Neuronal stem cell (in vitro differentiated cells): ENCODE results near the gene NUP160.
"Not testable (repeated sequence)": the region's sequence is repeated elsewhere in the genome, so short reads cannot be mapped to it uniquely, and the experiment has no call there.

ENCODE experiments used
- DNase-seq: peaks from one replicate; pipeline ENCODE4 v3.0.0-alpha.2; 2013; ENCODE audit warnings: low spot score
- H2AFZ ChIP-seq: one replicate; pipeline ENCODE4 v1.6.1; 2013; ENCODE audit warnings: mild to moderate bottlenecking, low read length, inconsistent platforms
- H2AK5ac ChIP-seq: 2 replicates; pipeline ENCODE4 v1.6.1; 2013; ENCODE audit warnings: low read depth, mild to moderate bottlenecking, inconsistent platforms, low read length, moderate library complexity, mixed read lengths
- H2BK120ac ChIP-seq: 2 replicates; pipeline ENCODE4 v1.6.1; 2013; ENCODE audit warnings: low read depth, mild to moderate bottlenecking, inconsistent platforms, low read length, moderate library complexity, mixed read lengths
- H2BK12ac ChIP-seq: one replicate; pipeline ENCODE4 v1.6.1; 2013; ENCODE audit warnings: low read length, inconsistent platforms
- H2BK15ac ChIP-seq: 2 replicates; pipeline ENCODE4 v1.6.1; 2013; ENCODE audit warnings: mild to moderate bottlenecking, low read length, inconsistent platforms, mixed read lengths
- H2BK5ac ChIP-seq: one replicate; pipeline ENCODE4 v1.6.1; 2013; ENCODE audit warnings: inconsistent platforms, mild to moderate bottlenecking, low read length, moderate library complexity
- H3K14ac ChIP-seq: one replicate; pipeline ENCODE4 v1.6.1; 2013; ENCODE audit warnings: low read length, inconsistent platforms
- H3K18ac ChIP-seq: 2 replicates; pipeline ENCODE4 v1.6.1; 2013; ENCODE audit warnings: low read length, inconsistent platforms
- H3K23ac ChIP-seq: 2 replicates; pipeline ENCODE4 v1.6.1; 2013; ENCODE audit warnings: low read depth, mild to moderate bottlenecking, mixed read lengths, low read length, inconsistent platforms; ENCODE audit not compliant: poor library complexity
- H3K27ac ChIP-seq: replicated peaks from 3 replicates; pipeline ENCODE4 v1.5.1; 2013; ENCODE audit warnings: low read length, inconsistent platforms
- H3K27me3 ChIP-seq, 3 experiments: 2 replicates each; pipeline ENCODE4 v1.6.1; 2013; ENCODE audit warnings: low read length in 3 of 3, mild to moderate bottlenecking in 2 of 3, inconsistent platforms in 1 of 3, low read depth in 1 of 3, mixed read lengths in 1 of 3, moderate library complexity in 1 of 3; ENCODE audit not compliant: control insufficient read depth in 3 of 3, insufficient read depth in 3 of 3
- H3K36me3 ChIP-seq, 2 donors: replicated peaks in 1 of 2; 2 replicates each; pipeline ENCODE4 v1.6.1; 2013; ENCODE audit warnings: low read length in 2 of 2; ENCODE audit not compliant: control insufficient read depth in 2 of 2, insufficient read depth in 2 of 2
- H3K4ac ChIP-seq: 2 replicates; pipeline ENCODE4 v1.6.1; 2013; ENCODE audit warnings: inconsistent platforms, mild to moderate bottlenecking, low read length, moderate library complexity
- H3K4me1 ChIP-seq, 2 donors: 1 replicate in 1 of 2; 2 replicates in 1 of 2; pipeline ENCODE4 v1.6.1; 2013; ENCODE audit warnings: low read length in 2 of 2, low read depth in 1 of 2; ENCODE audit not compliant: control insufficient read depth in 2 of 2, insufficient read depth in 1 of 2
- H3K4me2 ChIP-seq: one replicate; pipeline ENCODE4 v1.6.1; 2013; ENCODE audit warnings: mild to moderate bottlenecking, low read length, inconsistent platforms; ENCODE audit not compliant: insufficient read depth, poor library complexity, severe bottlenecking
- H3K4me3 ChIP-seq, 2 donors: 2 replicates each; pipeline ENCODE4 v1.5.1; 2013; ENCODE audit warnings: low read length in 2 of 2, mild to moderate bottlenecking in 2 of 2, inconsistent platforms in 1 of 2, moderate library complexity in 1 of 2
- H3K79me1 ChIP-seq: one replicate; pipeline ENCODE4 v1.6.1; 2013; ENCODE audit warnings: low read depth, mild to moderate bottlenecking, inconsistent platforms, low read length, moderate library complexity
- H3K9ac ChIP-seq: one replicate; pipeline ENCODE4 v1.6.1; 2013; ENCODE audit warnings: mild to moderate bottlenecking, low read depth, low read length, inconsistent platforms; ENCODE audit not compliant: poor library complexity
- H3K9me3 ChIP-seq, 2 donors: replicated peaks in 1 of 2; 2 replicates each; pipeline versions ENCODE3 to v1.6.1; 2013; ENCODE audit warnings: low read length in 2 of 2, mild to moderate bottlenecking in 2 of 2, inconsistent platforms in 1 of 2, low read depth in 1 of 2, mixed read lengths in 1 of 2, moderate library complexity in 1 of 2; ENCODE audit not compliant: control insufficient read depth in 2 of 2, insufficient read depth in 1 of 2
- H4K8ac ChIP-seq: one replicate; pipeline ENCODE4 v1.6.1; 2013; ENCODE audit warnings: low read depth, mild to moderate bottlenecking, inconsistent platforms, low read length, moderate library complexity
- H4K91ac ChIP-seq: one replicate; pipeline ENCODE4 v1.6.1; 2013; ENCODE audit warnings: low read length, low read depth, mild to moderate bottlenecking, inconsistent platforms; ENCODE audit not compliant: poor library complexity
- WGBS, 2 donors: extraction: QIAGEN DNeasy Blood & Tissue Kit; methylation state at CpG; one replicate each; pipeline ENCODE4 v1.1.7; 2013; ENCODE audit warnings: missing lambda C conversion rate in 2 of 2, mixed read lengths in 1 of 2; ENCODE audit not compliant: insufficient read length in 2 of 2, insufficient replicate concordance in 1 of 2; ENCODE audit errors: extremely low coverage in 2 of 2; 5-methylcytosine and 5-hydroxymethylcytosine counted together

The NUP160 gene

GRCh38 chr11:47875858-47876257, 27.7 kb upstream of the NUP160 start:
- H3K14ac ChIP-seq, H3K4me1 ChIP-seq, DNase-seq, H4K8ac ChIP-seq, H2AFZ ChIP-seq, H4K91ac ChIP-seq, H3K27me3 ChIP-seq, H3K23ac ChIP-seq, H2BK120ac ChIP-seq, H2AK5ac ChIP-seq, H2BK15ac ChIP-seq, H3K18ac ChIP-seq, H3K36me3 ChIP-seq, H2BK12ac ChIP-seq, H2BK5ac ChIP-seq, H3K79me1 ChIP-seq, H3K4me2 ChIP-seq, H3K9me3 ChIP-seq, H3K27ac ChIP-seq, H3K4me3 ChIP-seq, H3K4ac ChIP-seq, H3K9ac ChIP-seq: not testable (repeated sequence)
- no CpG with 5 or more reads among the region's 10 CpGs for WGBS, 2 donors

- no peak overlapping the region for H4K8ac ChIP-seq
- no peaks in the 10 kb centered on the region for H3K36me3 ChIP-seq
- H2AFZ ChIP-seq: no peak overlapping the region
- H3K4me2 ChIP-seq: no peak overlapping the region
- H3K27me3 ChIP-seq: no peaks in the 10 kb centered on the region
- DNase-seq: no peak
- WGBS, 2 donors: no CpG with 5 or more reads among the region's 2 CpGs
- peaks cover 0 to 3% of the 10 kb centered on the region in 2 donors for H3K9me3 ChIP-seq
- H4K91ac ChIP-seq: no peak overlapping the region
- H3K79me1 ChIP-seq: no peaks in the 10 kb centered on the region
- H3K14ac ChIP-seq: no peak overlapping the region
- no peak overlapping the region for H2BK120ac ChIP-seq
- H3K9ac ChIP-seq: no peak overlapping the region
- no peak overlapping the region for H3K4ac ChIP-seq
- H2AK5ac ChIP-seq: no peak overlapping the region
- H3K18ac ChIP-seq: no peak overlapping the region
- no peak overlapping the region for H3K23ac ChIP-seq
- H2BK12ac ChIP-seq: no peak overlapping the region
- H3K4me1 ChIP-seq: peaks cover 0 to 4% of the 10 kb centered on the region in 2 donors
- no peak overlapping the region for H2BK5ac ChIP-seq
- H3K4me3 ChIP-seq: no peak overlapping the region
- H2BK15ac ChIP-seq: no peak overlapping the region
- no peak overlapping the region for H3K27ac ChIP-seq
These were observed 22.3 kb upstream of the NUP160 start for GRCh38 chr11:47870404-47870803.

GRCh38 chr11:47869544-47870393, 21.6 kb upstream of the NUP160 start:
- H2AK5ac ChIP-seq: no peak overlapping the region
- H3K9me3 ChIP-seq: peaks cover 0 to under 1% of the 10 kb centered on the region in 2 donors
- no peak overlapping the region for H3K18ac ChIP-seq
- H4K91ac ChIP-seq: no peak overlapping the region
- H4K8ac ChIP-seq: no peak overlapping the region
- no peak overlapping the region for H2BK120ac ChIP-seq
- H3K4ac ChIP-seq: no peak overlapping the region
- H3K4me3 ChIP-seq: no peak overlapping the region
- H2AFZ ChIP-seq: peak overlapping the region; percentile 24
- no peak overlapping the region for H3K23ac ChIP-seq
- H3K36me3 ChIP-seq: no peaks in the 10 kb centered on the region
- H3K4me2 ChIP-seq: no peak overlapping the region
- no peak overlapping the region for H2BK12ac ChIP-seq
- no peak overlapping the region for H2BK15ac ChIP-seq
- H3K27me3 ChIP-seq: no peaks in the 10 kb centered on the region
- DNase-seq: no peak
- H2BK5ac ChIP-seq: no peak overlapping the region
- no CpG with 5 or more reads among the region's 2 CpGs for WGBS, 2 donors
- H3K27ac ChIP-seq: no peak overlapping the region
- no peak overlapping the region for H3K9ac ChIP-seq
- H3K79me1 ChIP-seq: no peaks in the 10 kb centered on the region
- H3K14ac ChIP-seq: no peak overlapping the region
- peaks cover 0 to 4% of the 10 kb centered on the region in 2 donors for H3K4me1 ChIP-seq

GRCh38 chr11:47867823-47868222, 19.7 kb upstream of the NUP160 start:
- no peak for DNase-seq
- Histone ChIP-seq H3K18ac (no peak overlapping the region), H2BK12ac (no peak overlapping the region), H4K8ac (no peak overlapping the region), H2BK15ac (no peak overlapping the region), H3K4ac (no peak overlapping the region), H3K9me3 (peaks cover 0 to 7% of the 10 kb centered on the region in 2 donors), H3K79me1 (no peaks in the 10 kb centered on the region), H2BK5ac (no peak overlapping the region), H2BK120ac (no peak overlapping the region), H3K9ac (no peak overlapping the region), H3K36me3 (no peaks in the 10 kb centered on the region), H2AK5ac (no peak overlapping the region), H3K4me2 (no peak overlapping the region), H3K27ac (no peak overlapping the region), H3K27me3 (no peaks in the 10 kb centered on the region), H3K23ac (no peak overlapping the region), H3K4me1 (peaks cover 0 to 4% of the 10 kb centered on the region in 2 donors), H3K4me3 (no peak overlapping the region), H2AFZ (no peak overlapping the region), H3K14ac (no peak overlapping the region), H4K91ac (no peak overlapping the region)
- WGBS, 2 donors: no CpG with 5 or more reads among the region's 3 CpGs
